ENCODE data around the gene IHH.

- TF ChIP-seq, protein P1, sequence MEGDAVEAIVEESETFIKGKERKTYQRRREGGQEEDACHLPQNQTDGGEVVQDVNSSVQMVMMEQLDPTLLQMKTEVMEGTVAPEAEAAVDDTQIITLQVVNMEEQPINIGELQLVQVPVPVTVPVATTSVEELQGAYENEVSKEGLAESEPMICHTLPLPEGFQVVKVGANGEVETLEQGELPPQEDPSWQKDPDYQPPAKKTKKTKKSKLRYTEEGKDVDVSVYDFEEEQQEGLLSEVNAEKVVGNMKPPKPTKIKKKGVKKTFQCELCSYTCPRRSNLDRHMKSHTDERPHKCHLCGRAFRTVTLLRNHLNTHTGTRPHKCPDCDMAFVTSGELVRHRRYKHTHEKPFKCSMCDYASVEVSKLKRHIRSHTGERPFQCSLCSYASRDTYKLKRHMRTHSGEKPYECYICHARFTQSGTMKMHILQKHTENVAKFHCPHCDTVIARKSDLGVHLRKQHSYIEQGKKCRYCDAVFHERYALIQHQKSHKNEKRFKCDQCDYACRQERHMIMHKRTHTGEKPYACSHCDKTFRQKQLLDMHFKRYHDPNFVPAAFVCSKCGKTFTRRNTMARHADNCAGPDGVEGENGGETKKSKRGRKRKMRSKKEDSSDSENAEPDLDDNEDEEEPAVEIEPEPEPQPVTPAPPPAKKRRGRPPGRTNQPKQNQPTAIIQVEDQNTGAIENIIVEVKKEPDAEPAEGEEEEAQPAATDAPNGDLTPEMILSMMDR (IDR thresholded peaks at IDR 0.05): peak; percentile 27
- no peak for TF ChIP-seq ZFX (IDR thresholded peaks at IDR 0.05; ENCODE audit: borderline replicate concordance)
Measured at GRCh38 chr2:219078126-219078525, 17.4 kb upstream of the IHH start.

Measured in 22Rv1 (cell line).